HG03558 (cell line): ENCODE measurements around the gene PAXX.

Source experiments
- ATAC-seq: cut with Tn5 transposase; IDR thresholded peaks from one replicate; pipeline ENCODE4 v1.9.1; 2021; ENCODE audit warnings: moderate number of reproducible peaks; ENCODE audit not compliant: unreplicated experiment; ENCODE audit errors: extremely low read depth

PAXX gene

DNA sequence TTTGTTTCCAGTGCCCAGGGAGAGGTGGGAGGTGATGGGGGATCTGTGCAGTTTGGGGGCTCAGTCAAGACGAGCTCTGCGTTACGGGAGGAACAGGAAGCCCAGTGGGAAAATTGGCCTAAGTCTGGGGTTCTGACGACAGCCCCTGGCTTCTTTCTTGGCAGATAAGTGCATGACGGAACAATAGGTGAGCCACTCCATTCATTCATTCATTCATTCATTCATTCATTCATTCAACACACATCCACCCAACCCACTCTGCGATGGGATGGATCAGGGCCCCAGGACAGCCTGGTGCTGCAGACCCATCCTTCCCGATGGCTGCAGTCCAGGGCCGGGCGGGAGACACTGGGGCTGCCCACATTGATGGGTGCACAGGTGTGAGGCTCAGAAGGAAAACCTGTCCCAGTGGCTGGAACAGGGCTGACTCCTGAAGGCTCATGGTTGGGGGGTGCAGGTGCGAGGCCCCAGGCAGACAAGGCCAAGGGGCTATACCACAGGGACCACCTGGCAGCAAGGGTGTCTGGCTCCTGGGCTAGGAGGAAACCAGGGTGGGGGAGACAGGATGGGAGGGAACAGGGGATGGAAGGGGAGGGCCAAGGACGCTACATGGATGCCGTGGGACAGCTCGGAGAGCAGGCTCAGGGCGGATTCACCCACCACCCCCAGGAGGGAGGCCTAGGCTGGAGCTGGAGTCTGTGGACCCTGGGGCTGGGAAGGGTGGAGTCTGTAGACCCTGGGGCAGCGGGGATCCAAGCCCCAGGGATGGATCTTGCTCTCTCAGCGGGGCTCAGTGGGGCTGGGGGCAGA is 11.3 kb upstream of the PAXX start:
- ATAC-seq, result no peak

- ATAC-seq, result no peak
These were observed 10.5 kb upstream of the PAXX start for GRCh38 chr9:136981588-136982231.

GRCh38 chr9:136982232-136983051 is 9.8 kb upstream of the PAXX start, which contains the start of gene LCNL1:
TSS of gene LCNL1 (plus strand) at chr9:136982993. CDS start at chr9:136983587, 594 bp downstream.
- no peak for ATAC-seq

GRCh38 chr9:136983167-136983566 is 9.1 kb upstream of the PAXX start:
- ATAC-seq, result no peak

GRCh38 chr9:136983656-136984314 is 8.4 kb upstream of the PAXX start:
- ATAC-seq, result no peak

- ATAC-seq, result no peak
These were observed 7.7 kb upstream of the PAXX start for GRCh38 chr9:136984464-136985026.

DNA sequence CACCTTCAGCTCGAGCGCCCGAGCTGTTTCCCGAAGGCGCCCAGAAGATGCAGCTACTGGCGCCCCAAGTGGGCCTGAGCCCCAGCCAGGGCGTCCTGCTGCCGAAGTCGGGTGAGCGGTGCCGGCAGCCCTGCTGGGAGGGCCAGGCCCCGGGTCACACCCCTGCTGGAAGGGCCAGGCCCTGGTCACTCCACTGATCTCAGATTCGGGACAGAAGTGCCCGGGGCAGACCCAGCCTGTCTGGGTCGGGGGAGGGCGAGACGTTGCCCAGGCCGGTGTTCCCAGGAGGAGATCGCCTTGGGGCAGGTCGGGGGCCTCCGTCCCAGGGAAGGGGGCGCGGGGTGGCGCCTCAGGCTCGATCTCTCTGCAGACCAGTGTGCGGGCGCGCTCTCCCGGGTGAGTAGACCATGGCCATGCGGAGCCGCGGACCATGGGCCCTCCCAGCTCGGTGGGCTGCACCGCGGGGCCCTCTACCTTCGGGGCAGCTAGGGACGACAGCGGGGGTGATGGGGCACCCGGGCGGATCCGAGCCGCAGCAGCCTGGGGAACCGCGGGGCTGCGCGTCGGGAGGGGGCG is 7.1 kb upstream of the PAXX start:
- no peak for ATAC-seq

GRCh38 chr9:136985853-136986252 is 6.4 kb upstream of the PAXX start:
- no peak for ATAC-seq

DNA sequence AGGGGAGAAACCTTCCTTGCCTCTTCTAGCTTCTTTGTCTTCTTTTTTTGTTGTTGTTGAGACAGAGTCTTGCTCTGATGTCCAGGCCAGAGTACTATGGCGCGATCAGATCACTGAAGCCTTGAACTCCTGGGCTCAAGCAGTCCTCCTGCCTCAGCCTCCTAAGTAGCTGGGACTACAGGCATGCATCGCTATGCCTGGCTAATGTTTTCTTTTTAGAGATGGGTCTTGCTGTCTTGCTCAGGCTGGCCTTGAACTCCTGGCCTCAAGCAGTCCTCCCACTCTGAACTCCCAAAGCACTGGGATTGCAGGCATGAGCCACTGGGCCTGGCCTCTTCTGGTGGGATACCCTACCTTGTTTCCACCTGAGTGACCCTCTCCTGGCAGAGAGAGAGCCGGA is 3.4 kb upstream of the PAXX start:
- no peak for ATAC-seq

GRCh38 chr9:136990242-136990911 is 1.8 kb upstream of the PAXX start:
- ATAC-seq, result no peak

GRCh38 chr9:136992819-136993369 is 672 bp downstream of the PAXX start:
- ATAC-seq, result no peak

DNA sequence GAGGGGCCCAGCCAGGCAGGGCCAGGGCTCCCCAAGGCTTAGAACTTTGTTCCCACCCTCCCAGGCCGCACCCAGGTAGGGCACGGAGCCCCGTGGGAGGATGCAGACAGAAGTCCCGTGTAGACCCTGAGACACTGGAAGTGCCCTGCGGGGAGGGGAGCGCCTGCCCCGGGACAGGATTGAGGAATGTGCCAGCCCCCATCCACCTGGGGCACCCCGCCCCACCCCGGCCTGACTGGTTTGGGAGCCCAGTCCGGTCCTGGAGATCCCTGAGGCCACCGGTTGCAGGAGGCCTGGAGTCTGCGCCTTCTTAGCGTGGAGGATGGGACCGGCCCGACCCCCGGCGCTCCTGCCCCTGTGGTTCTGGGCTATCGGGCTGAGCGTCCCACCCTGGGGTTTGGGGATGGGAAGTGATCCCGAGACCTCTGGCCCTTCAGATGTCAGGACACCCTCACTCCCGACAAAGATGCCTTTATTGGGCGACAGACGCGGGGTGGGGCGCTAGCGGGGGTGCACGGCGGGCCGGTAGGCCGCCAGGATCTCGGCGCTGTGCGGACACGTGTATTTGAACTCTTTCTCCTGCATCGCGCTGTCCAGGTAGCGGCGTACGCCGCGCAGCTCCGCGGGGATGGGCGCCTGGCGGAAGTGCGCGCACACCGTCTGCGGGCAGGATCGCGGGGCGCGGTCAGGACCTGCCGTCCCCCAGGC is 2.1 kb downstream of the PAXX start:
- ATAC-seq, result no peak

DNA sequence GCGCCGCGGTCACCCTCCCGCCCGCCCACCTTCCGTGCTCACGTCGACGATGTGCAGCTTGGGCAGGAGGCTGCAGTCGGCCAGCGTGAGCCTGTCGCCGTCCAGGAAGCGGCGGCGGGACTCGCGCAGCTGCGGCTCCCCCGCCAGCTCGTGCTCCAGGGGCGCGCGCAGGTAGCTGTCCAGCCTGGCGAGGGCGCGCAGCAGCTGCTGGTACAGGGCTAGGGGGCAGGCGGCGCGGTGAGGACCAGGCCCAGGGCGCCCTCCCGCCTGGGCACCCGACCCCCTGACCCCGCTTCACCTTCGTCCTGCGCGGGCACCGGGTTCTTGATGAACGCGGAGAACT is 2.6 kb downstream of the PAXX start:
- ATAC-seq, result no peak

DNA sequence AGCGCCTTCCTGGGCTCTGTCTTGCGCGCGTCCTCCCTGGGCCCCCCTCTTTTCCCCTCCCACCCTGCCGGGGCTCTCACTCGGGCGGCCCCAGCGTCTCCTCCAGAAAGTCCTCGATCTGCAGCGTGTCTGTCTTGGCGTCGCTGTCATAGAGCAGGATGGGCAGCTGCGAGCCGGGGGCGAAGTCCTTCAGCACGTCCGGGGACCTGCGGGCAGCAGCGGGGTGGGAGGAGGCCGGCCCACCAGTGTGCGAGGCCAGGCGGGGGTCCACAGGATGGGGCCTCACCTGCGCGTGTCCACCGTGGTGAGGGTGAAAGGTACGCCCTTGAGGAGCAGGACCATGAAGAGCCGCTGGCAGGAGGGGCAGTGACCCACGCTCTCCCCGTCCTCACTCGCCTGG is 3.1 kb downstream of the PAXX start:
- ATAC-seq, result no peak

DNA sequence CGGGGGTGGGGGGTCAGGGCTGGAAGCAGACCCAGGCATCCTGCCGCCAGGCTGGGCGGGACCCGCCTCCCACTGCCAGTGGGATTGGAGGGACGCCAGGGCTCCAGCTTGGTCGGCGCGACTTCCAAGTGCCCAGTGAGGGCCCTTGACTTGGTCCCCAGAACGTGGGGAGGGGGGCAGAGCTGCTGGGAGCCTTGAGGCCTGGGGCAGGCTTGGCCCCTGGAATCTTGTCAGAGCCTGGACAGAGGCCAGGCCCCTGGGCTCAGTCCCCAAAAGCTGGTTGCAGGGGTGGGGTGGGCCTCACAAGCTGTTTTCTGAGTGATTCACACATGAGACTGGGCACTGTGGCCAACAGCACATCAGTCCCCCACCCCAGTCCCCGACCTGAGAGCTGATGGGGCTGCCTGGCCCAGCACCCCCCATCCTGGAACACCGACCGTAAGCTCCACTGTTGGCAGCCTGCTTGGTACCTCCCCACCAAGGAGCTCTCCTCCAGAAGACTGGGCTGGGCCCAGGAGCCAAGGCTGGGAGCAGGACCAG is 3.6 kb downstream of the PAXX start:
- no peak for ATAC-seq

- ATAC-seq, result no peak
These were observed 4.4 kb downstream of the PAXX start, which contains the start of gene CLIC3 for GRCh38 chr9:136996361-136997292. TSS of gene CLIC3 (minus strand) at chr9:136996568. CDS start at chr9:136996543, 25 bp downstream.

GRCh38 chr9:136997371-136997770 is 5.1 kb downstream of the PAXX start:
- no peak for ATAC-seq
